Trophoblast cell (in vitro differentiated cells and primary cell): ENCODE measurements around the gene TMEM256.

Experiments used
- DNase-seq, 2 donors: peaks; one replicate each; pipeline ENCODE4 v3.0.0-alpha.2; 2016
- H2AFZ ChIP-seq: 2 replicates; pipeline ENCODE4 v1.6.1; 2013; ENCODE audit warnings: low read length, moderate library complexity, mild to moderate bottlenecking; ENCODE audit not compliant: insufficient read depth, poor library complexity
- H2AK5ac ChIP-seq: 2 replicates; pipeline ENCODE4 v1.6.1; 2013; ENCODE audit warnings: mild to moderate bottlenecking, low read length
- H2BK120ac ChIP-seq: 2 replicates; pipeline ENCODE4 v1.6.1; 2013; ENCODE audit warnings: low read length, mild to moderate bottlenecking, moderate library complexity; ENCODE audit not compliant: insufficient read depth, poor library complexity
- H2BK12ac ChIP-seq: 2 replicates; pipeline ENCODE4 v1.6.1; 2013; ENCODE audit warnings: mild to moderate bottlenecking, low read length, moderate library complexity
- H2BK5ac ChIP-seq: 2 replicates; pipeline ENCODE4 v1.6.1; 2013; ENCODE audit warnings: low read length, low read depth, moderate library complexity, mild to moderate bottlenecking; ENCODE audit not compliant: poor library complexity
- H3K14ac ChIP-seq: 2 replicates; pipeline ENCODE4 v1.6.1; 2013; ENCODE audit warnings: mild to moderate bottlenecking, low read length
- H3K18ac ChIP-seq: 2 replicates; pipeline ENCODE4 v1.6.1; 2013; ENCODE audit warnings: mild to moderate bottlenecking, low read length
- H3K23ac ChIP-seq: 2 replicates; pipeline ENCODE4 v1.6.1; 2013; ENCODE audit warnings: low read length
- H3K27ac ChIP-seq: 2 replicates; pipeline ENCODE4 v1.5.1; 2013; ENCODE audit warnings: low read depth, mild to moderate bottlenecking, inconsistent platforms, low read length, moderate library complexity
- H3K27me3 ChIP-seq: 2 replicates; pipeline ENCODE4 v1.6.1; 2013; ENCODE audit warnings: inconsistent platforms, mild to moderate bottlenecking, low read length, moderate library complexity; ENCODE audit not compliant: insufficient read depth
- H3K36me3 ChIP-seq, 2 experiments: 1 replicate in 1 of 2; 2 replicates in 1 of 2; pipeline ENCODE4 v1.6.1; 2013; ENCODE audit warnings: low read length in 2 of 2, mild to moderate bottlenecking in 2 of 2, moderate library complexity in 1 of 2; ENCODE audit not compliant: insufficient read depth in 2 of 2, control insufficient read depth in 1 of 2
- H3K4ac ChIP-seq: 2 replicates; pipeline ENCODE4 v1.6.1; 2013; ENCODE audit warnings: low read depth, mild to moderate bottlenecking, low read length, moderate library complexity
- H3K4me1 ChIP-seq, 2 experiments: 1 replicate in 1 of 2; 2 replicates in 1 of 2; pipeline ENCODE4 v1.6.1; 2013; ENCODE audit warnings: low read length in 2 of 2, mild to moderate bottlenecking in 2 of 2, moderate library complexity in 1 of 2; ENCODE audit not compliant: insufficient read depth in 2 of 2, control insufficient read depth in 1 of 2
- H3K4me2 ChIP-seq: 2 replicates; pipeline ENCODE4 v1.6.1; 2013; ENCODE audit warnings: inconsistent platforms, mild to moderate bottlenecking, low read length, moderate library complexity
- H3K4me3 ChIP-seq: 2 replicates; pipeline ENCODE4 v1.5.1; 2013; ENCODE audit warnings: mild to moderate bottlenecking, low read depth, low read length, inconsistent platforms
- H3K79me1 ChIP-seq: one replicate; pipeline ENCODE4 v1.6.1; 2013; ENCODE audit warnings: low read length
- H3K79me2 ChIP-seq: 2 replicates; pipeline ENCODE4 v1.6.1; 2013; ENCODE audit warnings: low read length, mild to moderate bottlenecking; ENCODE audit not compliant: control insufficient read depth, insufficient read depth, poor library complexity
- H3K9ac ChIP-seq: 2 replicates; pipeline ENCODE4 v1.6.1; 2013; ENCODE audit warnings: mild to moderate bottlenecking, low read length
- H3K9me3 ChIP-seq: 2 replicates; pipeline ENCODE4 v1.6.1; 2013; ENCODE audit warnings: low read depth, mild to moderate bottlenecking, control low read depth, inconsistent platforms, low read length; ENCODE audit not compliant: insufficient read depth
- H4K12ac ChIP-seq: 2 replicates; pipeline ENCODE4 v1.6.1; 2013; ENCODE audit warnings: low read depth, mild to moderate bottlenecking, low read length, moderate library complexity
- H4K8ac ChIP-seq: 2 replicates; pipeline ENCODE4 v1.6.1; 2013; ENCODE audit warnings: low read depth, mild to moderate bottlenecking, low read length, moderate library complexity
- H4K91ac ChIP-seq: one replicate; pipeline ENCODE4 v1.6.1; 2013; ENCODE audit warnings: low read depth, mild to moderate bottlenecking, low read length, moderate library complexity
- WGBS: extraction: QIAGEN DNeasy Blood & Tissue Kit; methylation state at CpG from one replicate; pipeline ENCODE4 v1.1.7; 2013; ENCODE audit warnings: missing lambda C conversion rate; ENCODE audit not compliant: insufficient read length, insufficient coverage; ENCODE audit errors: extremely low coverage; 5-methylcytosine and 5-hydroxymethylcytosine counted together

Gene TMEM256

GRCh38 chr17:7431231-7431630, 27.3 kb upstream of the TMEM256 start:
- H3K23ac ChIP-seq = no peak overlapping the region
- no peak overlapping the region for H3K9ac ChIP-seq
- H2AFZ ChIP-seq = no peak overlapping the region
- peaks cover 3% of the 10 kb centered on the region for H3K9me3 ChIP-seq
- no peaks in the 10 kb centered on the region for H3K36me3 ChIP-seq
- no peak overlapping the region for H2BK5ac ChIP-seq
- H4K91ac ChIP-seq = no peak overlapping the region
- H3K27me3 ChIP-seq = no peaks in the 10 kb centered on the region
- no peak overlapping the region for H3K4ac ChIP-seq
- peaks cover 2% of the 10 kb centered on the region in 2 experiments for H3K4me1 ChIP-seq
- no peak overlapping the region for H2BK120ac ChIP-seq
- H3K27ac ChIP-seq = no peak overlapping the region
- no peak overlapping the region for H2BK12ac ChIP-seq
- no peak for DNase-seq
- WGBS = no CpG with 5 or more reads among the region's 1 CpG
- peaks cover 6% of the 10 kb centered on the region for H3K79me1 ChIP-seq
- no peak overlapping the region for H2AK5ac ChIP-seq
- no peak overlapping the region for H4K8ac ChIP-seq
- H4K12ac ChIP-seq = no peak overlapping the region
- H3K4me2 ChIP-seq = no peak overlapping the region
- H3K79me2 ChIP-seq = peaks cover 2% of the 10 kb centered on the region
- H3K18ac ChIP-seq = no peak overlapping the region
- no peak overlapping the region for H3K4me3 ChIP-seq
- H3K14ac ChIP-seq = no peak overlapping the region

DNA sequence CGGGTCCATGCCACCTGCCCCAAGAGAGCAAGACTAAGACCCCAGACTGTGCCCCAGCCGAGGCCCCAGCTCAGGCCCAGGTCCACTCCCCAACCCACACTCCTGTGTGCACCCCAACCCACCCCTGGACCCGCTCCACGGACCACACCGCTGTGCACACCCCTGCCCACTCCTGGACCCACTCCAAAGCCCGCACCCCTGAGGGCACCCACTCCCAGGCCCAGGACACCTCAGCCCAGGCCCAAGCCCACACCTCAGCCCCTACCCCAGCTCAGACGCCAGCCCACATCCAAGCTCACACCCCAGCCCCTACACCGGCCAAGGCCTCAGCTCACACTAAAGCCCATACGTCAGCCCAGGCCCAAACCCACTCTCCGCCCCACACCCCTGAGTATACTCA, 25.8 kb upstream of the TMEM256 start:
- Histone ChIP-seq H2BK5ac (no peak overlapping the region), H3K9ac (no peak overlapping the region), H3K27ac (no peak overlapping the region), H4K12ac (no peak overlapping the region), H2BK120ac (no peak overlapping the region), H4K8ac (no peak overlapping the region), H3K14ac (no peak overlapping the region), H2AK5ac (no peak overlapping the region), H3K9me3 (peaks cover 7% of the 10 kb centered on the region), H3K4me2 (no peak overlapping the region), H2AFZ (no peak overlapping the region), H3K79me2 (no peaks in the 10 kb centered on the region), H3K4me1 (no peaks in the 10 kb centered on the region), H3K36me3 (no peaks in the 10 kb centered on the region), H3K27me3 (no peaks in the 10 kb centered on the region), H3K18ac (no peak overlapping the region), H3K79me1 (no peaks in the 10 kb centered on the region), H2BK12ac (no peak overlapping the region), H3K23ac (no peak overlapping the region), H3K4me3 (no peak overlapping the region), H3K4ac (no peak overlapping the region), H4K91ac (no peak overlapping the region)
- WGBS = no CpG with 5 or more reads among the region's 10 CpGs
- DNase-seq = no peak

DNA sequence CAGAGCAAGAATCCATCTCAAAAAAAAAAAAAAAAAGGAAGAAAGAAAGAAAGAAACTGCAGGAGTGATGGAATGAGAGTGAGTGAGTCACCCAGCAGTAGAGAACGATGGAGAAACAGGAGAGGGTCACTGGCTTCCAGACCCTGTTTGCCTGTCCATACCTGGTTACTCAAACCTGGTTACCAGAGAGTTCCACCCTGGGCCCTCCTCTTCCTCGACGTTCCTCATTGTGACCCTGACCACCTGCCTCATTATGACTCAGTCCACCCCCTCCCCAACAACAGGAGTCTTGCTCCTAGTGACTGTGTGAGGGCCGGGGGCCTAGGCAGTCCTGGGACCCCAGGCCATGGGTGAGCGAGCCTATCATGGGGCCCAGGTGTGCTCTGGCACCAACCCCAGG, 24.7 kb upstream of the TMEM256 start, which contains the start of gene SPEM3:
SPEM3 (plus strand) TSS at position 301 of the 400 bp plus-strand sequence; CDS start at position 347, 46 bp downstream.
- no peaks in the 10 kb centered on the region for H3K79me1 ChIP-seq
- H3K27ac ChIP-seq = no peak within 1 kb of the TSS
- H4K91ac ChIP-seq = no peak within 1 kb of the TSS
- no peak within 1 kb of the TSS for H2AK5ac ChIP-seq
- H4K8ac ChIP-seq = no peak within 1 kb of the TSS
- no peaks in the 10 kb centered on the region for H3K4me1 ChIP-seq
- no peak within 1 kb of the TSS for H4K12ac ChIP-seq
- no peak within 1 kb of the TSS for H2BK120ac ChIP-seq
- H2BK5ac ChIP-seq = no peak within 1 kb of the TSS
- H3K18ac ChIP-seq = no peak within 1 kb of the TSS
- H3K4me3 ChIP-seq = no peak within 1 kb of the TSS
- no peak within 1 kb of the TSS for H2BK12ac ChIP-seq
- no CpG with 5 or more reads among the region's 5 CpGs for WGBS
- no peaks in the 10 kb centered on the region for H3K27me3 ChIP-seq
- no peak within 1 kb of the TSS for H3K23ac ChIP-seq
- H3K9me3 ChIP-seq = peaks cover 7% of the 10 kb centered on the region
- DNase-seq = no peak
- H3K4me2 ChIP-seq = no peak within 1 kb of the TSS
- no peak within 1 kb of the TSS for H3K14ac ChIP-seq
- H3K4ac ChIP-seq = no peak within 1 kb of the TSS
- no peak within 1 kb of the TSS for H3K9ac ChIP-seq
- H3K36me3 ChIP-seq = no peaks in the 10 kb centered on the region
- H3K79me2 ChIP-seq = no peaks in the 10 kb centered on the region
- no peak within 1 kb of the TSS for H2AFZ ChIP-seq

DNA sequence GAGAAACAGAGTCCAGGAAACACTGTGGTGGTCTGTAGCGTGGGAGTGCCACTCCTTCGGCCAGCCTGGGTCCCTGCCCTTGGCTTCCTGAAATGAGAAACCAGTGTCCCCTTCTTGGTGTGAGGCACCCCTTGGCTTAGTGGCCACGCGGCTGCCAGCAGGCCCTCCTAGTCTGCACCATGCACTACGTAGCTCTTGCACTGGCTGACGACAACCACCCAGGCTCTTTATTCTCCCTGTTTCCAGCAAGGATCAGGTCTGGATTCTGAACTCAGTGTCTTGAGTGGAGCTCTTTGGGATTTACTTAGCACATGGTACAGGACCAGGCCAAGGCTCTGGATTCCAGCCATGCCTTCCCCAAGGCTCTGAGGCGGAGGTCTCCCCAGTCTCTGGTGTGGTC, 23.7 kb upstream of the TMEM256 start:
- DNase-seq = no peak
- Histone ChIP-seq H3K4me3 (no peak overlapping the region), H3K4me2 (no peak overlapping the region), H3K18ac (no peak overlapping the region), H3K27ac (no peak overlapping the region), H2AFZ (no peak overlapping the region), H2BK12ac (no peak overlapping the region), H3K4ac (no peak overlapping the region), H2AK5ac (no peak overlapping the region), H3K23ac (no peak overlapping the region), H4K12ac (no peak overlapping the region), H2BK120ac (no peak overlapping the region), H3K79me1 (no peaks in the 10 kb centered on the region), H4K91ac (no peak overlapping the region), H3K36me3 (no peaks in the 10 kb centered on the region), H3K4me1 (no peaks in the 10 kb centered on the region), H3K9me3 (peaks cover 7% of the 10 kb centered on the region), H2BK5ac (no peak overlapping the region), H3K9ac (no peak overlapping the region), H3K79me2 (no peaks in the 10 kb centered on the region), H3K27me3 (no peaks in the 10 kb centered on the region), H3K14ac (no peak overlapping the region), H4K8ac (no peak overlapping the region)
- no CpG with 5 or more reads among the region's 7 CpGs for WGBS
